ENCODE measurements around the gene SAE1. TPM values are rescaled to one million over a fixed set of nuclear protein-coding genes. Genes with fewer than 3 reads are reported as not detected.

The SAE1 gene
- total and polyA plus RNA-seq, 2 experiments from 2014 or later = 115 to 236 TPM

DNA sequence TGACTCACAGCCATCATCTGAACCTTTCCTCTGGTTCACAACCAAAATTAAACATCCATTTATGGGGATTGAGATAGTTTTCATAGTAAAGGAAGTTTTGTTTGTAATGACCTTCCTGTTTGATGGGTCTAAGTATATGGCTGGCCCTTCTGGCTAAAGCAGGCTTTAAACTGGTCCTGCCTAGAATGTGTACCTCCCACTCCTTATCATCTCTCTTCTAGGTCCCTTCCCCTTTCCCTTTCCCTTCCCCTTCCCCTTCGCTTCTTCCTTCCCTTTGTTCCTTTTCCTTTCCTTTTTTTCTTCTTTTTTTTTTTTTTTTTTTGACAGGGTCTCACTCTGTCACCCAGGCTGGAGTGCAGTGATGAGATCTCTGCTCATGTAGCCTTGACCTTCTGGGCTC lies 64.8 kb downstream of the SAE1 start:
- no peak for DNase-seq (ENCODE audit: low spot score)
- H3K4me3 ChIP-seq = no peak overlapping the region
- 0 out of 2 replicates have a peak overlapping the region, but pooled peaks have one; percentile 32 for H3K27ac ChIP-seq (ENCODE audit: low read depth)
- no peak overlapping the region for H2AFZ ChIP-seq
- no peaks in the 10 kb centered on the region for H3K9me2 ChIP-seq (ENCODE audit: insufficient read depth)
- H3K4me1 ChIP-seq (ENCODE audit: insufficient read depth) = no peaks in the 10 kb centered on the region
- peaks cover 57% of the 10 kb centered on the region for H3K36me3 Mint-ChIP-seq (ENCODE audit: low read depth)
- H3K27me3 ChIP-seq (ENCODE audit: insufficient read depth) = no peaks in the 10 kb centered on the region
- no peak overlapping the region for H3K4me2 ChIP-seq
- no peak overlapping the region for H3K4me3 Mint-ChIP-seq
- H3K27me3 Mint-ChIP-seq (ENCODE audit: insufficient read depth, low read depth, poor library complexity) = peaks cover 6% of the 10 kb centered on the region
- H3K4me1 Mint-ChIP-seq = no peaks in the 10 kb centered on the region
- peaks cover 29% of the 10 kb centered on the region for H3F3A ChIP-seq (replicated peaks; ENCODE audit: low read depth)
- no peak for TF ChIP-seq ETS1 (IDR thresholded peaks at IDR 0.05)
- no peak for TF ChIP-seq EZH2phosphoT487 (IDR thresholded peaks at IDR 0.05; ENCODE audit: unreplicated experiment)
- no peak for TF ChIP-seq POLR2AphosphoS5 (IDR thresholded peaks at IDR 0.05; ENCODE audit: low read depth)
- H3K27ac Mint-ChIP-seq = no peak overlapping the region
- H3K79me2 ChIP-seq (replicated peaks; ENCODE audit: insufficient read depth) = peaks cover 31% of the 10 kb centered on the region
- no peak for ATAC-seq
- H4K20me1 ChIP-seq (replicated peaks; ENCODE audit: insufficient read depth) = peaks cover 50% of the 10 kb centered on the region
- peaks cover 26% of the 10 kb centered on the region for H3K36me3 ChIP-seq (ENCODE audit: insufficient read depth)
- H3K9me3 Mint-ChIP-seq = no peaks in the 10 kb centered on the region

GRCh38 chr19:47197141-47197540 lies 66.5 kb downstream of the SAE1 start:
- H3K4me1 Mint-ChIP-seq = no peaks in the 10 kb centered on the region
- H3K79me2 ChIP-seq (replicated peaks; ENCODE audit: insufficient read depth) = peaks cover 19% of the 10 kb centered on the region
- no peak overlapping the region for H3K27ac Mint-ChIP-seq
- H3K27me3 ChIP-seq (ENCODE audit: insufficient read depth) = no peaks in the 10 kb centered on the region
- no peaks in the 10 kb centered on the region for H3K9me2 ChIP-seq (ENCODE audit: insufficient read depth)
- ATAC-seq (no peak), DNase-seq (ENCODE audit: low spot score) (no peak)
- peaks cover 28% of the 10 kb centered on the region; the same call in 1 of the 2 replicates for H3F3A ChIP-seq (replicated peaks; ENCODE audit: low read depth)
- peaks cover 6% of the 10 kb centered on the region for H3K27me3 Mint-ChIP-seq (ENCODE audit: insufficient read depth, low read depth, poor library complexity)
- TF ChIP-seq EZH2phosphoT487 (IDR thresholded peaks at IDR 0.05; ENCODE audit: unreplicated experiment) (no peak), REST (IDR thresholded peaks at IDR 0.05; ENCODE audit: unreplicated experiment) (no peak), EZH2 (IDR thresholded peaks at IDR 0.05; ENCODE audit: low read depth, unreplicated experiment) (no peak), CTCF (conservative IDR thresholded peaks at IDR 0.05; ENCODE audit: low read depth in 2 of 2) (no peak)
- H3K27ac ChIP-seq (ENCODE audit: low read depth) = no peak overlapping the region; the same call in 1 of the 2 replicates
- no peak overlapping the region for H3K4me3 ChIP-seq
- peaks cover 45% of the 10 kb centered on the region for H4K20me1 ChIP-seq (replicated peaks; ENCODE audit: insufficient read depth)
- H3K4me1 ChIP-seq (ENCODE audit: insufficient read depth) = no peaks in the 10 kb centered on the region
- H3K36me3 Mint-ChIP-seq (ENCODE audit: low read depth) = peaks cover 53% of the 10 kb centered on the region
- no peak overlapping the region for H2AFZ ChIP-seq
- no peaks in the 10 kb centered on the region for H3K9me3 Mint-ChIP-seq
- H3K36me3 ChIP-seq (ENCODE audit: insufficient read depth) = peaks cover 35% of the 10 kb centered on the region
- H3K4me2 ChIP-seq = no peak overlapping the region
- H3K4me3 Mint-ChIP-seq = no peak overlapping the region

Data from GM23338 (cell line).